Neural progenitor cell (in vitro differentiated cells): ENCODE results near the gene FBXO22. TPM values are rescaled to one million over a fixed set of nuclear protein-coding genes. Genes with fewer than 3 reads are reported as not detected.

Experiments
- DNase-seq: peaks from one replicate; pipeline ENCODE4 v3.0.0-alpha.2; 2016; ENCODE audit warnings: low spot score
- H2AFZ ChIP-seq: fragments of 200-600 bp; sonication (generic); replicated peaks from 2 replicates; pipeline ENCODE4 v1.6.1; 2016; ENCODE audit warnings: antibody characterized with exemption
- H3F3A ChIP-seq: fragments of 200-600 bp; sonication (generic); 2 replicates; pipeline ENCODE4 v1.6.1; 2016; ENCODE audit warnings: antibody characterized with exemption, low read depth
- H3K27ac ChIP-seq: fragments of 200-600 bp; sonication (generic); 2 replicates; pipeline ENCODE4 v1.5.1; 2016; ENCODE audit warnings: mild to moderate bottlenecking
- H3K27me3 ChIP-seq: fragments of 200-600 bp; sonication (generic); 2 replicates; pipeline ENCODE4 v1.6.1; 2016; ENCODE audit warnings: mild to moderate bottlenecking, moderate library complexity
- H3K36me3 ChIP-seq: fragments of 200-600 bp; sonication (generic); 2 replicates; pipeline ENCODE4 v1.5.1; 2016
- H3K4me1 ChIP-seq: fragments of 200-600 bp; sonication (generic); 2 replicates; pipeline ENCODE4 v1.6.1; 2016; ENCODE audit warnings: mixed run types
- H3K4me2 ChIP-seq: fragments of 200-600 bp; sonication (generic); 2 replicates; pipeline ENCODE4 v1.6.1; 2016
- H3K4me3 ChIP-seq: fragments of 200-600 bp; sonication (generic); 2 replicates; pipeline ENCODE4 v1.5.1; 2016
- H3K79me2 ChIP-seq: fragments of 200-600 bp; sonication (generic); 2 replicates; pipeline ENCODE4 v1.6.1; 2016; ENCODE audit warnings: low read depth
- H3K9ac ChIP-seq: fragments of 200-600 bp; sonication (generic); 2 replicates; pipeline ENCODE4 v1.6.1; 2016
- H3K9me3 ChIP-seq: fragments of 200-600 bp; sonication (generic); 2 replicates; pipeline ENCODE4 v1.5.1; 2016; ENCODE audit warnings: low read depth
- H4K20me1 ChIP-seq: fragments of 200-600 bp; sonication (generic); 2 replicates; pipeline ENCODE4 v1.6.1; 2016; ENCODE audit warnings: low read depth
- H3K27ac Mint-ChIP-seq: 3 replicates; pipeline ENCODE4 v1.8.0; 2021; ENCODE audit warnings: mixed read lengths
- H3K27me3 Mint-ChIP-seq: 2 replicates; pipeline ENCODE4 v1.8.0; 2022; ENCODE audit warnings: low read depth, mild to moderate bottlenecking, inconsistent platforms, moderate library complexity, mixed read lengths; ENCODE audit not compliant: insufficient read depth
- H3K36me3 Mint-ChIP-seq: 3 replicates; pipeline ENCODE4 v1.8.0; 2021; ENCODE audit warnings: mixed read lengths
- H3K4me1 Mint-ChIP-seq: 3 replicates; pipeline ENCODE4 v1.8.0; 2021; ENCODE audit warnings: mixed read lengths
- H3K4me3 Mint-ChIP-seq: 3 replicates; pipeline ENCODE4 v1.8.0; 2021; ENCODE audit warnings: mild to moderate bottlenecking, moderate library complexity, mixed read lengths
- H3K9me3 Mint-ChIP-seq: 3 replicates; pipeline ENCODE4 v1.8.0; 2020; ENCODE audit warnings: mixed read lengths
- CTCF ChIP-seq: fragments of 200-600 bp; sonication (generic); IDR thresholded peaks from 2 replicates; pipeline ENCODE4 v1.5.1; 2017; ENCODE audit warnings: antibody characterized with exemption, mild to moderate bottlenecking
- EZH2 ChIP-seq: fragments of 200-600 bp; sonication (generic); IDR thresholded peaks from 2 replicates; pipeline ENCODE4 v1.6.1; 2017; ENCODE audit warnings: antibody characterized with exemption, mild to moderate bottlenecking, moderate library complexity
- EZH2phosphoT487 ChIP-seq: fragments of 200-600 bp; sonication (generic); IDR thresholded peaks from 2 replicates; pipeline ENCODE4 v1.6.1; 2017; ENCODE audit warnings: antibody characterized with exemption
- total RNA-seq: library from RNA; depleted of rRNA; stranded (reverse); fragments of >200 nt; gene quantifications from 2 replicates; pipeline ENCODE4 v1.2.3, GENCODE V29; 2015; ENCODE audit warnings: low replicate concordance

Gene FBXO22
- total RNA-seq, 1 donor from 2014 or later, result 70.9 TPM

GRCh38 chr15:75891895-75892294, 11.8 kb upstream of the FBXO22 start:
- Mint-ChIP-seq H3K4me1 (no peaks in the 10 kb centered on the region), H3K27me3 (no peaks in the 10 kb centered on the region), H3K9me3 (no peaks in the 10 kb centered on the region), H3K4me3 (no peak overlapping the region), H3K27ac (no peak overlapping the region), H3K36me3 (peaks cover 5% of the 10 kb centered on the region)
- no peak overlapping the region for H3K4me2 ChIP-seq
- H3K27me3 ChIP-seq, result no peaks in the 10 kb centered on the region
- no peaks in the 10 kb centered on the region for H3K4me1 ChIP-seq
- no peak overlapping the region for H2AFZ ChIP-seq
- TF ChIP-seq EZH2, result no peak
- TF ChIP-seq EZH2phosphoT487, result no peak
- no peak for TF ChIP-seq CTCF
- no peak for DNase-seq
- H4K20me1 ChIP-seq, result no peaks in the 10 kb centered on the region
- no peak overlapping the region for H3K27ac ChIP-seq
- H3K79me2 ChIP-seq, result no peaks in the 10 kb centered on the region
- H3K9ac ChIP-seq, result no peak overlapping the region
- H3F3A ChIP-seq, result no peaks in the 10 kb centered on the region
- H3K36me3 ChIP-seq, result no peaks in the 10 kb centered on the region
- H3K4me3 ChIP-seq, result no peak overlapping the region
- no peaks in the 10 kb centered on the region for H3K9me3 ChIP-seq

GRCh38 chr15:75895731-75896130, 7.9 kb upstream of the FBXO22 start:
- Mint-ChIP-seq H3K36me3 (peaks cover 2% of the 10 kb centered on the region), H3K27ac (no peak overlapping the region), H3K4me1 (no peaks in the 10 kb centered on the region), H3K4me3 (no peak overlapping the region), H3K9me3 (no peaks in the 10 kb centered on the region), H3K27me3 (no peaks in the 10 kb centered on the region)
- Histone ChIP-seq H3K36me3 (no peaks in the 10 kb centered on the region), H3K4me2 (no peak overlapping the region), H3K9ac (no peak overlapping the region), H3K27ac (no peak overlapping the region), H4K20me1 (no peaks in the 10 kb centered on the region), H3K4me3 (no peak overlapping the region), H3K79me2 (no peaks in the 10 kb centered on the region), H2AFZ (no peak overlapping the region), H3K4me1 (no peaks in the 10 kb centered on the region), H3F3A (peaks cover 2% of the 10 kb centered on the region), H3K9me3 (no peaks in the 10 kb centered on the region), H3K27me3 (no peaks in the 10 kb centered on the region)
- TF ChIP-seq EZH2phosphoT487 (no peak), EZH2 (no peak), CTCF (no peak)
- no peak for DNase-seq

GRCh38 chr15:75900577-75900976, 3.1 kb upstream of the FBXO22 start:
- Histone ChIP-seq H3K36me3 (peaks cover 5% of the 10 kb centered on the region), H3K9ac (no peak overlapping the region), H3K79me2 (peaks cover 18% of the 10 kb centered on the region), H3K27me3 (no peaks in the 10 kb centered on the region), H3F3A (peaks cover 37% of the 10 kb centered on the region), H3K4me3 (no peak overlapping the region), H3K4me2 (no peak overlapping the region), H3K27ac (no peak overlapping the region), H4K20me1 (no peaks in the 10 kb centered on the region), H2AFZ (no peak overlapping the region), H3K4me1 (peaks cover 24% of the 10 kb centered on the region), H3K9me3 (no peaks in the 10 kb centered on the region)
- no peak for TF ChIP-seq EZH2
- no peak for TF ChIP-seq EZH2phosphoT487
- TF ChIP-seq CTCF, result no peak
- Mint-ChIP-seq H3K9me3 (no peaks in the 10 kb centered on the region), H3K27ac (no peak overlapping the region), H3K36me3 (peaks cover under 1% of the 10 kb centered on the region), H3K4me3 (no peak overlapping the region), H3K27me3 (no peaks in the 10 kb centered on the region), H3K4me1 (peaks cover 19% of the 10 kb centered on the region)
- no peak for DNase-seq
